ENCODE results near the gene BFSP2.

BFSP2 gene

GRCh38 chr3:133460809-133461208, 61.0 kb downstream of the BFSP2 start:
- Histone ChIP-seq H3K9ac (ENCODE audit: low read depth, low read length, poor library complexity, severe bottlenecking) (no peak overlapping the region), H3K4me2 (ENCODE audit: low read depth, low read length, poor library complexity, severe bottlenecking) (no peak overlapping the region), H2AFZ (ENCODE audit: low read length) (peak overlapping the region; percentile 70), H3K79me2 (ENCODE audit: insufficient read depth, low read length) (no peaks in the 10 kb centered on the region), H3K27me3 (ENCODE audit: insufficient read depth, low read length, poor library complexity, severe bottlenecking) (no peaks in the 10 kb centered on the region), H3K36me3 (ENCODE audit: insufficient read depth, low read length) (no peaks in the 10 kb centered on the region), H3K9me2 (replicated peaks; ENCODE audit: low read depth, low read length) (no peaks in the 10 kb centered on the region), H3F3A (ENCODE audit: low read depth) (no peaks in the 10 kb centered on the region), H3K4me3 (ENCODE audit: low read length, poor library complexity, severe bottlenecking) (no peak overlapping the region), H4K20me1 (ENCODE audit: insufficient read depth, low read length, poor library complexity, severe bottlenecking) (no peaks in the 10 kb centered on the region), H3K4me1 (ENCODE audit: insufficient read depth, low read length, poor library complexity, severe bottlenecking) (peaks cover 16% of the 10 kb centered on the region), H3K9me3 (ENCODE audit: insufficient read depth, low read depth, low read length) (no peaks in the 10 kb centered on the region)
- no peak for TF ChIP-seq EZH2phosphoT487 (IDR thresholded peaks at IDR 0.05; ENCODE audit: borderline replicate concordance)
- no peak for TF ChIP-seq CTCF (conservative IDR thresholded peaks at IDR 0.05; ENCODE audit: low read length)

- Histone ChIP-seq H3K27me3 (ENCODE audit: insufficient read depth, low read length, poor library complexity, severe bottlenecking) (no peaks in the 10 kb centered on the region), H3K4me1 (ENCODE audit: insufficient read depth, low read length, poor library complexity, severe bottlenecking) (peaks cover 16% of the 10 kb centered on the region), H3K36me3 (ENCODE audit: insufficient read depth, low read length) (no peaks in the 10 kb centered on the region), H3K9me3 (ENCODE audit: insufficient read depth, low read depth, low read length) (no peaks in the 10 kb centered on the region), H3K4me2 (ENCODE audit: low read depth, low read length, poor library complexity, severe bottlenecking) (peak overlapping the region; percentile 0), H4K20me1 (ENCODE audit: insufficient read depth, low read length, poor library complexity, severe bottlenecking) (no peaks in the 10 kb centered on the region), H3K9me2 (replicated peaks; ENCODE audit: low read depth, low read length) (no peaks in the 10 kb centered on the region), H3K4me3 (ENCODE audit: low read length, poor library complexity, severe bottlenecking) (no peak overlapping the region), H2AFZ (ENCODE audit: low read length) (peak overlapping the region; percentile 70; the same call in 1 of the 2 replicates), H3K9ac (ENCODE audit: low read depth, low read length, poor library complexity, severe bottlenecking) (no peak overlapping the region), H3K79me2 (ENCODE audit: insufficient read depth, low read length) (no peaks in the 10 kb centered on the region), H3F3A (ENCODE audit: low read depth) (no peaks in the 10 kb centered on the region)
- TF ChIP-seq EZH2phosphoT487 (IDR thresholded peaks at IDR 0.05; ENCODE audit: borderline replicate concordance) (no peak), CTCF (conservative IDR thresholded peaks at IDR 0.05; ENCODE audit: low read length) (no peak)
These were observed 61.4 kb downstream of the BFSP2 start for GRCh38 chr3:133461291-133461690.

- Histone ChIP-seq H2AFZ (ENCODE audit: low read length) (peak overlapping the region; percentile 81), H3K27me3 (ENCODE audit: insufficient read depth, low read length, poor library complexity, severe bottlenecking) (no peaks in the 10 kb centered on the region), H3K79me2 (ENCODE audit: insufficient read depth, low read length) (no peaks in the 10 kb centered on the region), H3K36me3 (ENCODE audit: insufficient read depth, low read length) (no peaks in the 10 kb centered on the region), H3K9me3 (ENCODE audit: insufficient read depth, low read depth, low read length) (no peaks in the 10 kb centered on the region), H3K4me3 (ENCODE audit: low read length, poor library complexity, severe bottlenecking) (no peak overlapping the region), H3K4me2 (ENCODE audit: low read depth, low read length, poor library complexity, severe bottlenecking) (peak overlapping the region; percentile 7), H3K9ac (ENCODE audit: low read depth, low read length, poor library complexity, severe bottlenecking) (no peak overlapping the region), H3K4me1 (ENCODE audit: insufficient read depth, low read length, poor library complexity, severe bottlenecking) (peaks cover 22% of the 10 kb centered on the region), H3F3A (ENCODE audit: low read depth) (no peaks in the 10 kb centered on the region), H4K20me1 (ENCODE audit: insufficient read depth, low read length, poor library complexity, severe bottlenecking) (no peaks in the 10 kb centered on the region), H3K9me2 (replicated peaks; ENCODE audit: low read depth, low read length) (no peaks in the 10 kb centered on the region)
- no peak for TF ChIP-seq EZH2phosphoT487 (IDR thresholded peaks at IDR 0.05; ENCODE audit: borderline replicate concordance)
- no peak for TF ChIP-seq CTCF (conservative IDR thresholded peaks at IDR 0.05; ENCODE audit: low read length)
These were observed 63.5 kb downstream of the BFSP2 start for GRCh38 chr3:133463347-133463860.
